AG04450 (cell line): Measurements from ENCODE around the gene RPL13A. TPM values are rescaled to one million over a fixed set of nuclear protein-coding genes. Genes with fewer than 3 reads are reported as not detected.

Source experiments
- CTCF ChIA-PET: fragments of 300-600, 350-600 bp; formaldehyde crosslinking; extraction: SDS; loops from one replicate; lab custom pipeline; 2022; ENCODE audit warnings: antibody characterized with exemption, inconsistent platforms; lab: Charles Lee
- POLR2A ChIA-PET: fragments of 350-600 bp; formaldehyde crosslinking; extraction: SDS; loops from one replicate; lab custom pipeline; 2021; ENCODE audit warnings: antibody characterized with exemption, inconsistent platforms; lab: Yijun Ruan, JAX
- DNase-seq: peaks from one replicate; pipeline ENCODE4 v3.0.0-alpha.2; 2011; ENCODE audit warnings: low read depth, low spot score
- H3K27ac ChIP-seq: one replicate; pipeline ENCODE4 v1.5.1; 2012; ENCODE audit warnings: low read depth, low read length, control low read depth
- H3K27me3 ChIP-seq: one replicate; pipeline ENCODE4 v1.6.0; 2012; ENCODE audit warnings: low read length; ENCODE audit not compliant: control insufficient read depth, insufficient read depth
- H3K4me3 ChIP-seq: 2 replicates; pipeline ENCODE4 v1.5.1; 2011; ENCODE audit warnings: mild to moderate bottlenecking, low read depth, low read length, control low read depth
- H3K9me3 ChIP-seq: 2 replicates; pipeline ENCODE4 v1.5.1; 2012; ENCODE audit warnings: low read length; ENCODE audit not compliant: control insufficient read depth, insufficient read depth
- CTCF ChIP-seq: IDR thresholded peaks from 2 replicates; pipeline ENCODE4 v1.5.1; 2011; ENCODE audit warnings: low read depth, low read length, control low read depth, inconsistent platforms
- polyA minus RNA-seq: library from RNA; depleted of rRNA, polyadenylated mRNA; stranded (reverse); fragments of >200 nt; gene quantifications from 2 replicates; pipeline ENCODE4 v1.2.3, GENCODE V29; 2011; rRNA and poly(A)+ RNA removed
- polyA plus RNA-seq: library from polyadenylated mRNA; depleted of rRNA; stranded (reverse); fragments of >200 nt; gene quantifications from 2 replicates; pipeline ENCODE4 v1.2.3, GENCODE V29; 2011; rRNA removed

Gene RPL13A
- polyA plus RNA-seq (3,816 and 4,938 TPM in 2 replicates), polyA minus RNA-seq (1,026 and 1,599 TPM in 2 replicates)

- peak; percentile 99 for DNase-seq
- Histone ChIP-seq H3K27ac (peak within 1 kb of the TSS; percentile 82), H3K27me3 (no peaks in the 10 kb centered on the region), H3K9me3 (no peaks in the 10 kb centered on the region), H3K4me3 (peak within 1 kb of the TSS; percentile 96)
- ChIA-PET CTCF (interaction anchor here (0.6 kb wide), 1 partner anchor 448 kb away, joined by 7 read pairs; no protein-coding TSS in a partner anchor), POLR2A (interaction anchor here (1.2 to 2.5 kb wide), 4 partner anchors 8 to 35 kb away, joined by 5 to 17 read pairs (median 11); partner anchors contain the start of genes ALDH16A1 and RPS11)
- TF ChIP-seq CTCF, result no peak
These were observed at the start of gene RPL13A for GRCh38 chr19:49487277-49488045. RPL13A (plus strand) TSS chr19:49487608; CDS start chr19:49487630, 22 bp downstream.

- Histone ChIP-seq H3K4me3 (no peak overlapping the region), H3K9me3 (peaks cover 9% of the 10 kb centered on the region; the same call in 1 of the 2 replicates), H3K27ac (no peak overlapping the region), H3K27me3 (peaks cover 87% of the 10 kb centered on the region)
- CTCF ChIA-PET, result no interaction called here
- POLR2A ChIA-PET, result no interaction called here
- TF ChIP-seq CTCF, result no peak
- DNase-seq, result no peak
These were observed 49.1 kb upstream of the RPL13A start for GRCh38 chr19:49438261-49438660.

- peaks cover 71% of the 10 kb centered on the region for H3K27me3 ChIP-seq
These were observed 47.6 kb upstream of the RPL13A start for GRCh38 chr19:49439836-49440235.

GRCh38 chr19:49440439-49441209, 46.8 kb upstream of the RPL13A start:
- H3K9me3 ChIP-seq, result peaks cover 5% of the 10 kb centered on the region; the same call in 1 of the 2 replicates
- POLR2A ChIA-PET, result no interaction called here
- CTCF ChIA-PET, result no interaction called here
- TF ChIP-seq CTCF, result no peak
- DNase-seq, result no peak
- H3K27ac ChIP-seq, result no peak overlapping the region
- peaks cover 64% of the 10 kb centered on the region for H3K27me3 ChIP-seq
- H3K4me3 ChIP-seq, result no peak overlapping the region

More at GRCh38 chr19:49439836-49440235, 47.6 kb upstream of the RPL13A start:
- ChIA-PET CTCF (no interaction called here), POLR2A (no interaction called here)
- H3K9me3 ChIP-seq, result peaks cover 7% of the 10 kb centered on the region; the same call in 1 of the 2 replicates
- no peak for TF ChIP-seq CTCF
- no peak overlapping the region for H3K27ac ChIP-seq
- DNase-seq, result no peak
- no peak overlapping the region for H3K4me3 ChIP-seq
